GM21723 (cell line): ENCODE results near the gene ASTN1.

Experiments used
- ATAC-seq: cut with Tn5 transposase; IDR thresholded peaks from one replicate; pipeline ENCODE4 v1.9.1; 2021; ENCODE audit warnings: mild to moderate bottlenecking, moderate library complexity; ENCODE audit not compliant: unreplicated experiment

The ASTN1 gene

DNA sequence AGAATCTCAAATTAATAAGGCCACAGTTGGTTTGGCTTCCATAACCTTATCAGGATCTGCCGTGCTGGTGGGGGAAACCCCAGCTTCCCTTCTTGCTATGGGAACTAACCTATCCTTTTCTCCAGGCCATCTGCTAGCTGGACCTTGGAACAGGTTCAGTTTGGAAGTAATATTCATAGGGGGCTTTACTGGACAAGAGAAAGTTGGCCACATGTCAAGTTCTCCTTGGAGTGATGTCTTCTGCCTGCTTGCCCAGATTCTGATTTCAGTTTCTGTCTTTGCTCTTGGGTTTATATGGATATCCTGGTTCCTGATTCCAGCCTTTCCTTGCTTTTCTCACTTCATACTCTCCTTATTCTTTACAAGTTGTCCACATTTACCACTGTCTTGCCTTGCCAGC, 279.6 kb downstream of the ASTN1 start:
- no peak for ATAC-seq

- no peak for ATAC-seq
Measured at GRCh38 chr1:176884286-176884685, 280.2 kb downstream of the ASTN1 start.

GRCh38 chr1:176880955-176881595, 283.4 kb downstream of the ASTN1 start:
- no peak for ATAC-seq

DNA sequence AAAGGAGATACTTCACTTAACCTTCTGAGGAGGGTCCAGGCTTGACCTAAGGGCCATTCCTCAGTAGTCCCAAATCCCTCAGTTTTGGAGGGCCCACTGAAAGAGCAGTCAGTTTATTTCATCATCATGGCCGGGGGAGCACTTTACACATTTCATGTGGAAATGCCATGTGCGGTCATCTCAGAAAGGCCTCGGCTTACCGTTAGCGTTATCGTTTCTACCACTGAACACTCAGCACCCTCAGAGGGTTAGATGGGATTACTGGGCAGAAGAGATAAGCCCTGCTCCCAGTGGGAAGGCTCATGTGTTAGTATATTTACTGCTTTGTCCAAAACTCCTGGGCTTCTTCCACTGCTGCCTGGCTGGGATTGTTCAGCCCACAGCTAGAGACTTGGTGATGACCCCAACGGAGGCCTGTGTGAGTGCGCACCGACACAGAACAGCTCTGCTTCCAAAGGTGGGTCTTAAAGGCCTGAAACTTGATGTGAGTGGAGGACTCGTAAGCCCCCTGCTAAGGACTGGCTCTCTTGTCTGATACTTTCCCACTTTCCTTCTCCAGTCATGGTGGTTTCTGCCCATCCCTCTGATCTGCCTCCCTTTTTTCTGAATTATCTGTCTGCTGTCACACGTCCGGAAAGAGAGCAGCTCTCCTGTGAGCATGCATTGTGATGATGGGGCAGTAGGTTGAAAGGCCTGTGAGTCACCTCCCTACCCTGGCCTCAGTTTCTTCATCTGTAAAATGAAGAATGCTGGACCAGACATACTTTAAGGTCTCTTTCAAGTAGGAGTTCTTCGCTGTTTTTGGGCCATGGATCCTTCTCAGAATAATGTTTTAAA, 284.5 kb downstream of the ASTN1 start:
- ATAC-seq: no peak

GRCh38 chr1:176878750-176879536, 285.6 kb downstream of the ASTN1 start:
- no peak for ATAC-seq

DNA sequence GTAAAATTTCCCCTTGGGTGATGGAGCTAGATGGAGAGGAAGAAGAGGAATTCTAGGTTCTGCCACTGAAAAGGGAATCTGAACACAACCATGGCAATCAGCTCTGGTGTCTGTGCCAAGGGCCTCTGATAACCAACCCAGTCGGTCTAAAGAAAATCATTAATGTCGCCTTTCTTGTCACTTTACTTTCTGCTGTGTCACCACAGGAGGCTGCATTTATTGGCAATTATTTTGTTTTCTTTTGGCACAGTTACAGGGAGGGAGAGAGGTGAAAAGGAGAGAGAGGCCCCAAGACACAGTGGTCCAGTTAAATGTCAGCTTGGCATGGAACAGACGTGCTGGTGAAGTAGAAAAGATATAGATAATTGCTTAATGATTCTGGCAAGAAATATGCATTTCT, 287.0 kb downstream of the ASTN1 start:
- no peak for ATAC-seq

- no peak for ATAC-seq
Measured at GRCh38 chr1:176876966-176877515, 287.5 kb downstream of the ASTN1 start.

- ATAC-seq: no peak
Measured at GRCh38 chr1:176869577-176869976, 294.9 kb downstream of the ASTN1 start.

- no peak for ATAC-seq
Measured at GRCh38 chr1:176866011-176866714, 298.3 kb downstream of the ASTN1 start.

- ATAC-seq: no peak
Measured at GRCh38 chr1:176864211-176864610, 300.3 kb downstream of the ASTN1 start.

GRCh38 chr1:176863613-176864012, 300.9 kb downstream of the ASTN1 start:
- ATAC-seq: no peak

- no peak for ATAC-seq
Measured at GRCh38 chr1:176858433-176858916, 306.0 kb downstream of the ASTN1 start.

- ATAC-seq: no peak
Measured at GRCh38 chr1:176857632-176858031, 306.9 kb downstream of the ASTN1 start.

- ATAC-seq: no peak
Measured at GRCh38 chr1:176854758-176855745, 309.5 kb downstream of the ASTN1 start.

- no peak for ATAC-seq
Measured at GRCh38 chr1:176854121-176854520, 310.4 kb downstream of the ASTN1 start.

DNA sequence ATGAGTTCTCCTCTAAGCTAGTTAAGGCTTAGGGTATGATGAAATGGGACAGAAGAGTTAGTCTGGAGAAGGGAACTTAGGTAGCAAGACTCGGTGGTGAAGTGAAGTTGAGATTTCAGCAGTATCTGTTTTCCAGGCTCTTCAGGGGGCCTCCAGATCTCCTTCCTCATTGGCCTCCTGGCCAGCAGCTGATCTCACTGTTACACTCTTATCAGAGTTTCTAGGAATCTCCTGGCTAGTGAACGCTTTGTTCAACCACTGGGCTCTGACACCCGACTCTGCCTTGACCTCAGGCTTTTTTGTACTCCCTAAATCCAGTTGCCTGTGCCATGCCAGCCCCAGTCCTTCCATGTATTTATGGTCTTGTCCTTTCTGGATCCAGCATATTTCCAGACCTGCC, 311.0 kb downstream of the ASTN1 start:
- ATAC-seq: no peak

GRCh38 chr1:176852124-176852523, 312.4 kb downstream of the ASTN1 start:
- ATAC-seq: no peak

DNA sequence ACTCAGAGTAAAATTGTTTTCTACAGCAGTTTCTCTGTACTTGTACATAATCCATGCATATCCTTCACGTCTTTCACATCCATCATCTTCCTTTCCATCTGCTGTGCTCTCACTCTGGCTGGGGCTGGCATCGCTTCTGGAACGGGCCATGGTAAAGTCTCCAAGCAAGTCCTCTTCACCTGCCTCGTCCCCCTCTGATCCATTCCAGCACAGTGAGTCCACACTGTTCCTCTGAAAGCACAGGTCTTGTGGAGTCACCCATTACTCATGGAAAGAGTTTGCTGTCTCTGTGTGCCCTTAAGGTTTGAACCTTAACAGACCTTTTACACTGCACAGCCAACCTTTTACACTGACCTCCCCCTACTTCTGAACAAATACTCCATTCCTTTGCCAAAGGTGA, 313.6 kb downstream of the ASTN1 start:
- no peak for ATAC-seq

DNA sequence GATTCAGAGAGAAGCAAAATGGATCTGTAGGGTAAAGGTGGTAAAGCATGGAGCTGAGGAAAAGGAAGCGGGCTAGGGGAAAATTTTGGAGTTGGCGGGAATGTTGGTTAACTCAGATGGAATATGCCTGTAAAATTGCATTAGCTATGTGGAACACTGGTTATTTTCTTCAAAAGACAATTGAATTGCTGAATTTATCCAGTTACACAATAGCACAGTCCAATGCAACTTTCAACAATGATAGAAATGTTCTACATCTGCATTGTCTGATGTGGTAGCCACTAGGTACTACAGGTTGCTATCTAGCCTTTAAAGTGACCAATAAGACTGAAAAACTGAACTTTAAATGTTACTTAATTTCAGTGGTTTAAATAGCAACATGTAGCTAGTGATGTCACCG, 315.2 kb downstream of the ASTN1 start:
- no peak for ATAC-seq
